WTC11 (cell line): ENCODE measurements around the gene PLPP1. TPM values are rescaled to one million over a fixed set of nuclear protein-coding genes. Genes with fewer than 3 reads are reported as not detected.

Experiments used
- ATAC-seq: fragments of 200-7000 bp; cut with Tn5 transposase; 2 replicates; pipeline ENCODE4 v1.10.0; 2021; ENCODE audit warnings: mild to moderate bottlenecking, moderate library complexity
- CTCF ChIA-PET: fragments of 300-600 bp; sonication (Branson Sonifier 250); formaldehyde crosslinking; loops from one replicate; lab custom pipeline; 2021; ENCODE audit warnings: antibody characterized with exemption; lab: Charles Lee
- POLR2A ChIA-PET: fragments of 350-600 bp; sonication (Branson Sonifier 250); formaldehyde crosslinking; loops from one replicate; lab custom pipeline; 2021; ENCODE audit warnings: antibody characterized with exemption; lab: Charles Lee
- DNase-seq: peaks from one replicate; pipeline ENCODE4 v3.0.0; 2021; ENCODE audit warnings: low spot score
- H3K27ac Mint-ChIP-seq: 2 replicates; pipeline ENCODE4 v1.8.0; 2021; ENCODE audit warnings: mixed read lengths
- H3K27me3 Mint-ChIP-seq: 2 replicates; pipeline ENCODE4 v1.8.0; 2021; ENCODE audit warnings: low read depth, mild to moderate bottlenecking, moderate library complexity, mixed read lengths
- H3K36me3 Mint-ChIP-seq: 2 replicates; pipeline ENCODE4 v1.8.0; 2021; ENCODE audit warnings: mixed read lengths
- H3K4me1 Mint-ChIP-seq: 2 replicates; pipeline ENCODE4 v1.8.0; 2022; ENCODE audit warnings: mixed read lengths
- H3K4me3 Mint-ChIP-seq: 2 replicates; pipeline ENCODE4 v1.8.0; 2021; ENCODE audit warnings: mild to moderate bottlenecking, moderate library complexity, mixed read lengths
- H3K9me3 Mint-ChIP-seq: 2 replicates; pipeline ENCODE4 v1.8.0; 2021; ENCODE audit warnings: mixed read lengths
- AR ChIP-seq: fragments of 250-450 bp; sonication (Bioruptor Pico); IDR thresholded peaks from 2 replicates; pipeline ENCODE4 v1.9.0; 2021; ENCODE audit warnings: mild to moderate bottlenecking
- ARID4B ChIP-seq: sonication (generic); formaldehyde crosslinking; IDR thresholded peaks from 2 replicates; pipeline ENCODE4 v1.8.0; 2023; ENCODE audit warnings: missing genetic modification reagents, mild to moderate bottlenecking, borderline replicate concordance
- CTCF ChIP-seq: fragments of 200-600 bp; IDR thresholded peaks from 2 replicates; pipeline ENCODE4 v1.8.0; 2022; ENCODE audit warnings: antibody characterized with exemption
- FOXJ3 ChIP-seq: sonication (generic); formaldehyde crosslinking; IDR thresholded peaks from 2 replicates; pipeline ENCODE4 v1.9.0; 2021; ENCODE audit warnings: missing genetic modification reagents, mild to moderate bottlenecking, borderline replicate concordance
- HMGXB4 ChIP-seq: sonication (generic); formaldehyde crosslinking; IDR thresholded peaks from 2 replicates; pipeline ENCODE4 v1.8.1; 2023; ENCODE audit warnings: mild to moderate bottlenecking, moderate library complexity, missing genetic modification reagents
- NFATC4 ChIP-seq: fragments of 250-450 bp; sonication (Bioruptor Pico); IDR thresholded peaks from 2 replicates; pipeline ENCODE4 v1.9.0; 2021; ENCODE audit warnings: mild to moderate bottlenecking
- SMAD4 ChIP-seq: sonication (generic); formaldehyde crosslinking; IDR thresholded peaks from 2 replicates; pipeline ENCODE4 v1.8.0; 2022; ENCODE audit warnings: mild to moderate bottlenecking, missing genetic modification reagents
- TEAD1 ChIP-seq: sonication (generic); formaldehyde crosslinking; IDR thresholded peaks from 2 replicates; pipeline ENCODE4 v1.8.0; 2022; ENCODE audit warnings: mild to moderate bottlenecking, missing genetic modification reagents
- ZNF532 ChIP-seq: fragments of 250-450 bp; sonication (Bioruptor Pico); IDR thresholded peaks from 2 replicates; pipeline ENCODE4 v1.9.0; 2021; ENCODE audit warnings: mild to moderate bottlenecking, borderline replicate concordance
- total RNA-seq: library from RNA; stranded (reverse); gene quantifications from 3 replicates; pipeline ENCODE4 v1.2.3, GENCODE V29; 2021

The PLPP1 gene
- total RNA-seq, 1 experiment from 2014 or later, result 43.2 TPM

GRCh38 chr5:55459572-55459971 is 75.2 kb downstream of the PLPP1 start:
- Mint-ChIP-seq H3K9me3 (0 out of 2 replicates have a peak, but pooled peaks cover 3% of the 10 kb centered on the region), H3K4me1 (peaks cover 38% of the 10 kb centered on the region), H3K36me3 (peaks cover 4% of the 10 kb centered on the region), H3K27me3 (no peaks in the 10 kb centered on the region), H3K4me3 (no peak overlapping the region), H3K27ac (peak overlapping the region; percentile 14; the same call in 1 of the 2 replicates)
- CTCF ChIA-PET, result no interaction called here
- POLR2A ChIA-PET, result no interaction called here
- DNase-seq (no peak), ATAC-seq (peak; percentile 71)
- TF ChIP-seq FOXJ3, result no peak
- TF ChIP-seq HMGXB4 (CRISPR knock-in tag), result no peak
- TF ChIP-seq CTCF, result no peak
- no peak for TF ChIP-seq NFATC4 (CRISPR knock-in tag)
- TF ChIP-seq SMAD4 (CRISPR knock-in tag), result no peak
- TF ChIP-seq AR (CRISPR knock-in tag), result no peak
- no peak for TF ChIP-seq ARID4B (CRISPR knock-in tag)
- no peak for TF ChIP-seq ZNF532 (CRISPR knock-in tag)
- no peak for TF ChIP-seq TEAD1 (CRISPR knock-in tag)
